HG02588 (cell line): Measurements from ENCODE around the gene SPON2.

Experiments used
- ATAC-seq: cut with Tn5 transposase; IDR thresholded peaks from one replicate; pipeline ENCODE4 v1.9.1; 2021; ENCODE audit warnings: mild to moderate bottlenecking, moderate library complexity; ENCODE audit not compliant: unreplicated experiment

The SPON2 gene

DNA sequence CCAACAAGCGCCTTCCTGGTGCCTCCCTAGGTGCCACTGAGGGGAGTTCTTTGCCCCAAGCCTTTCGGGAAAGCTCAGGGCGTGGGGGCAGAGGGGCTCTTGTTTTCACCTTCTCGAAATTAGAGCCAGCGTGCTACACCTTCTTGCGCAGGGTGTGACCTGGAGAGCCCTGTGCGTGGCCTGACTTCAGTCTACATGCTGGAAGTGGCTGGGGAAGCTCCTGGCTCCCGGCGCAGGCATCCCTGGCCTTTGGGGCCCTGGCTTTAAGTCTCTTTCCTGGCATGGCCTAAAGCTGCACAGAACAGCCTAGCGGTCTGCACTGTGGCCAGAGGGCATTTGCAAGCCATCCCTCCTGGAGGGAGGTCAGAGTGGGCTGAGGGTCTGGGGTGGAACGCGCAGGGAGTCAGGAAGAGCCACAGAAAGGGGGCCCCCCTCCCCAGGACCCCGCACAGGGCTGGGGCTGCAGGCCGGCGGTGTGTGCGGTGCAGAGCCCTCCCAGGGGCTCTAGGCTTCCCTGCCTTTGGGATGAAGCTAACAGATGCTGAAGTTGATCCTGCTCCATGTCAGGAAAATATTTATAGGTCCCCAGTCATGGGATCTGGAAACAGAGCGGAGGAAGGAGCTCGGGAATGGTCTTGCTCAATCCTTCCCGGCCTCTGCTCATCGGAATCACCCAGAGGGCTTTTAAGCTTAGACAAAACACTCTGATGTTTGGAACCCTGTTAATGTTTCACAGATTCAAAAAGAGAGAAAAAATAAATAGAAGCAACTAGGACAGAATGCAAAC lies 781 bp upstream of the SPON2 start:
- no peak for ATAC-seq

DNA sequence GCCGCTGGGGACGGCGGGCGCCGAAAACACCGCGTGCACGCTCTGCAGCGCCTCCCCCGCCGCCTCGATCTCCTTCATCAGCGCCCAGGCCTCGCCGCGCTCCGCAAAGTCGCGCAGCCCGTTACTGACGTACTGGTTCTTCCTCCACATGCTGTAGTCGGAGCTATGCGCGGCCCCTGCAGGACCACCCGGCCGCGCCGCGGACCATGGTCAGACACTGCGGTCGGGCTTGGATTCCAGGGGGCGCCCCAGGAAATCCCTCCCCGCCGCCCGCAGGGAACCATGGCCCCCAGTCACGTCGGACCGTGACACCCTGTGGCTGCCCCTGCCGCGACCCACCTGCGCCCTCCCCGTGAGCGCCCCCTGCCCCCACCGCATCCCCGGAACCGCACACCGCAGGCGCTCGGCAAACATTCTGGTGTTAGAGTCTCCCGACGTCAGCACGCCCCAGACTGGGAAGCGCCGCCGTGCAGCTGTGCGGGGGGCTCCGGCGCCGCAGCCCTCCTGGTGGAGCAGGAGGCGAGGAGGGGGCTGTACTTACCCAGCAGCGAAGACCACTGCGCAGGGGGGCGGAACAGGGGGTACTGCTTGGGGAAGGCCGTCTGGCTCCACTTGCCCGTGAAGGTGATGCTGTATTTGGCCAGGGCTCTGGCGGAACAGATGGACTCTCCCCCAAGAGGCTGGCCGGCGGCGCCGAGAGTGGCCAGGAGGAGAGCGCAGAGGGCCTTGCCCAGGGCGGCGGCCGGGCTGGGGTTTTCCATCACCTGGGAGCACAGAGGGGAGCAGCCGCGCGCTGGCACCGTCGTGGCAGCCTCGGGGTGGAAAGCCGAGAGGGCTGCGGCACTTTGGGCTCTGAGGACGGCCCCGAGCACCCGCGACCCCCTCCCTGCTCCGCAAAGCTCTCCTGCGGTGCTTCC lies 814 bp downstream of the SPON2 start:
- ATAC-seq = no peak

DNA sequence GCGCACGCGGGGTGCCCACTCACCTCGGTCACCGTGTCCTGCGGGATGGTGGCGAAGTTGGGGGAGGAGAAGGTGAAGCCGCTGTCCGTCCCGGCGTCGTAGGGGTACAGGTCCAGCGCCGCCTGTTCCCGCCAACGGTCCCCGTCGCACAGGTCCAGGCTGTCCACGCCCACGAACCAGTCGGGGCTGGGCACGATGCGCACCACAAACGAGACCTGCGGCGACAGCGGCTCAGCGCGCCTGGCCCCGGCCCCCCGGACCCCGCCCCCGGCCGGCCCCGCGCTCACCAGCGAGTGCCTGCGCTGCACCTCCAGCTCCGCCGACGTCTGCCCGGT lies 1.4 kb downstream of the SPON2 start:
- no peak for ATAC-seq

DNA sequence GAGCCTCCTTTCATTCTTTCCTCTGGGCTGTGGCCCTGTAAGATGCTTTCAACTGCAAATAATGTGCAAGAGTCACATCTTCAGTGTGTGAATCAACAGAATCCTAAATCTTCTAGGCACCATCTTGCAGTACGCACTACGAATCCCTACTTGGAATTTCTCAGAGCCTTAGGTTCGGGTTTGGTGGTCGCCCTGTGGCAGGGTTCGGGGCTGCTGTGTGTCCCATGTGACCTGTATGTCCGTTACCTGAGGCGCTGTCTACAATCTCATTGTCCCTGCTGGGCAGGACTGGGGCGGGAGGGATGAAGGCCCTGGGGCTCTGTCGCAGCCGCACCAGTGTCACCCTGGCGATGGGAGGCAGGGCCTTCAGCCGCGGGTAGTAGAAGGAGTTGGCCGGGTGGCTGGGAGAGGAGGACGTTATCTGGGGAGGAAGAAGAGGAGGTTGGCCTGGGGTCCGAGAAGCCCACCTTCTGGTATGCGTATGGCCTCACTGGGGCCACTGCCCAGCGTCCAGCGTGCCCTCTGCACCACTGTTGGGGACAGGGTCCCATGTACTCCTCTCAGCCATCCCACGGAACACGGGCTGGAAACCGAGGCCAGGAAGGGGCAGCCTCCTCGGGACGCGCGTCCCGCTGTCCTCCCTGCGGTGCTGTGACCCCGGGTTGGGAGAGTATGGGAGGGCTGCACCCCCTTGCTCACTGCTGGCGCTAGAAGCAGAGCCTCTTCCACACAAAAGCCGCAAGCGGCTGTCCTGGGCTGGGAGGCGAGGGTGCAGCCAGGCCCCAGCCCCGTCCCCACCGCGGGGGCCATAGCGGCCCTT lies 2.0 kb downstream of the SPON2 start:
- ATAC-seq = no peak

DNA sequence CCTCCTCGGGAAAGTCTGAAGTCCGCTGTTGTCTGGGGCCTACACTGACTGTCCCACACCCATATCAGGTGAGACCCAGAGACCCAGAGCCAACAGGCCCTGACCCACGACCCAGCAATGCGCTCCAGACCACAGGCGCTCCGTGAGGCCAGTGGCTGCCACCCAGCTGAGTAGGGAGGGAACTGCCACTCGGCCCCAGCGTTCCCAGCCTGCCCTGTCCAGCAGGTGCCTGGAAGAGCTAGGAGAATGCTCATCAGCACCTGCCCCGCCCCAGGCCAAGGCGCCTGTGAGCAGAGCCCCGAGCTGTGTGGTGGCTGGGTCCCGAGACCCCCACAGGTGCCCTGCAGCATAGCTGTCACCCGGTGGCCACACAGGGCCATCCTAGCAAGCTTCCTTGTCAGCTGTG lies 2.7 kb downstream of the SPON2 start:
- no peak for ATAC-seq

DNA sequence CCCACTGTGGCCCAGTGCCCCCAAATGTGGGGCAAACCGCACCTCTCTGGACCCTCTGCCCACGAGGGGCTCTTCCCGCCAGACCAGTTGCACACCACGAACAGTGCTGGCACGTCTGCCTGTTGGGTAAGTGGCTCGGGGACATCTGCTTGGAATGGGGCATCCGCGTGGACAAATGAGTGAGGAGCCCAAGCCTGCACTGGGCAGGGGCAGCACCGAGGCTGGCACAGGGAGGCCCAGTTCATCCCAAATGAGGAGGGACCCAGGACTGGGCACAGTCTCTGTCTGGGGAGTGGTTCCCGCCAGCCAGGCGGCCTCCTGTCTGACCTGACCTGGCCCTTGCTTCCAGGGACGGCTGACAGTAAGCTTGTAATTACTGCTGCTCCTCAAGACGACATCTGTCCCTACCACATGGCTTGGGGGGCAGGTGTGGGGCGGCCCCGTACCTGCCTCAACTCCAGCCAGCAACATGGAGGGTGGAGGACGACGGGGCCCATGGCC lies 3.2 kb downstream of the SPON2 start:
- ATAC-seq = no peak

DNA sequence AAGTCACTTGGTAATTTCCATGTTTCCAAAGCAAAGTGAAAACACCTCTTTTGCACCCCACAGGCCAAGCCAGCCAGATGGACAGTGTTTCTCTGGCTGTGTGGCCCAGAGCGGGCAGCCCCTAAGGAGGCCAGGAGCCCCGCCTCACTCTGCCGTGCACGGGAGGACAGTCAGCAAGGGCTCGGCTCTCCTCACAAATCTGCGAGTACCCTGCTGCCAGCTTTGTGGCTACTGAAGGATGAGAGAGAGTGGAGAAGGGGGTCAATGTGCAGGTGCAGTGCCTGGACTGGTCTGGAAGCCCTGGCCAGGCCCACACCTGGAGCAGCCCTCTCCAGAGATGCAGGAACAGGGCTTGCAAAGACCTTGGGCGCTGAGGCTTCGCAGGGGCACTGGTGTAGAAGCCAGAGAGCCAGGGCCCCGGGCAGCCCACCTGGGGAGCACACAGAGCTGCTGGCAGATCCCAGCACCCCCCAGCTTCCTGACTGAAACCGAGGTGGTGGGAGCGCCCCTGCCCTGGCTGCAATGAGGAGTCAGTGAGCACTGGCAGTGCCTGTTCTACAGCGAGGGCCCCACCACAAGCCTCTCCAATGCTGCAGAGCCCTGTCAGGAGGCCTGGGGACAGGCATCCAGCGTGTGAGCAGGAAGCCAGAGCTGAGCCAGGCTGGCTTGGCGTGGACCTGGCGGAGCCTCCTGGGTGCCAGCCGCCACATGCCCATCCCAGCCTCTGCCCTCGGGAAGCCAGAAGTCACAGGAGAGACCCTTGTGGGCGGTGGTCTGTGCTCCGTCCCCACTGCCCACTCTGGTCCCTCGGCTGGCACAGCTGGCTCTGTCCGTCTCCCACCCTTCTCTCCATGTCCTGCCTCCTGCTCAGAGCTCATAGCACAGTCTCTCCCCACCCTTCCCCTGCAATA lies 3.9 kb downstream of the SPON2 start:
- ATAC-seq = no peak

DNA sequence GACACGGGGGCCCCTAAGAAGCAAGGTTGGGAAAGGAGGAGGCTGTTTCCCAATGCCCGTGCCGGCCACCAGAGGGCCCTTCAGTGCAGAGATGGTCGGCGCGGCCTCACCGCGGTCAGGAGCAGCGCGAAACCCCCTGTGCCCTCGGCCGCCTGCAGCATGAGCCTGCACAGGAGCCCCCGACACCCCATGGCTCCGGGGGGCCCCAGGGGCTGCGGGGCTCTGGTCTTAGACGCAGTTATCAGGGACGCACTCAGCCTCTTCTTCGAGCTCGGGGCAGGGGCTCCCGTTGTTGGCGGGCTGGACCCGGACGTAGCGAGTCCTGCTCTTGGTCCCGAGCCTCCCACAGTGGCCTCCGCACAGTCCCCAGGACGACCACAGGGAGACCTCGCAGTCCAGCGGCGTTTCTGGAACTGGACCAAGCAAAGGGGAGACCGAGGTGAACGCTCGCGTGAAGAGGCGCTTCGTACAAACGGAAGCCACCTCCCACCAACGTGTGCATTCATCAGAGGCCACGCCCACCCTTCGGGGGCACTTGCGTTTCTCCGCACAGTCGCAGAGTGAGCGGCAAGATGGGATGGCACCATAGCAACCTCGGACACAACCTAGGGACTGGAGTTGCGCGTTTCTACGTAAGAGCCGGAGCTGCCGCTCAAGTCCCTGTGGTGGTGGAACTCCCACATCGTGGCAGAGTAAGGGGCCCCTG lies 5.0 kb downstream of the SPON2 start:
- peak; percentile 82 for ATAC-seq

DNA sequence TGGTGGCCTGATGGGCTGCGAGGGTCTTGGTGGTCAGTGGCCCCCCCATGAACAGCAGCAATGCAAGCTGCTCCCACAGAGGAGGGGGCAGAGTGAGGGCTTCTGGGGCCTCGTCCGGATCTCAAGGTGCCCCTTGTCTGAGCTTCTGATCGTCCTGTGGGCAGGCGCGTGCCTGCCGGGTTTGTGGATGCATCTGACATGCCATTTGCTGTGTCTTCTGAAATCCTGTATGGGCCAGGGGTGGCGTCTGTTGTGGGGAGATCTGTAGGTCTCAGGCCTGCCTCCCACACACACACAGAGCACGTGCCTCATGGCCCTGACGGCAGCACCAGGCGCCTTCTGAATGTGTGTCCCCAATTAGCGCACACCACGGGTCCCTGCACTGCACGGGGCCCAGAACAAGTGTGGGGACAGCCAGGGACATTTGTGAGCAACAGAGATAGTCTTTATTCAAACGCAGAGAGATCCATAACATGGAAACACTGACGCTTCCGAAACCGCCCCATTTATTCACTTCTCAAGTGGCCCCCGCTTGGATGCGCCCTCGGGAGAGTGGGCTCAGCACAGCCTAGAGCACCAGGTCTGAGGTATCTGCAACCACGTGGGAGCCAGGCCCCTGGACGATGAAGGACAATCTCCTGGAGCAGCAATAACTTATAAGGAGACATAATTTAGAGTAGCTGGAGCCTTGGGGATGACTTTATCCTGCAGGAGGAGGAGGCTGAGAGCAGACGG lies 5.7 kb downstream of the SPON2 start:
- ATAC-seq = no peak

DNA sequence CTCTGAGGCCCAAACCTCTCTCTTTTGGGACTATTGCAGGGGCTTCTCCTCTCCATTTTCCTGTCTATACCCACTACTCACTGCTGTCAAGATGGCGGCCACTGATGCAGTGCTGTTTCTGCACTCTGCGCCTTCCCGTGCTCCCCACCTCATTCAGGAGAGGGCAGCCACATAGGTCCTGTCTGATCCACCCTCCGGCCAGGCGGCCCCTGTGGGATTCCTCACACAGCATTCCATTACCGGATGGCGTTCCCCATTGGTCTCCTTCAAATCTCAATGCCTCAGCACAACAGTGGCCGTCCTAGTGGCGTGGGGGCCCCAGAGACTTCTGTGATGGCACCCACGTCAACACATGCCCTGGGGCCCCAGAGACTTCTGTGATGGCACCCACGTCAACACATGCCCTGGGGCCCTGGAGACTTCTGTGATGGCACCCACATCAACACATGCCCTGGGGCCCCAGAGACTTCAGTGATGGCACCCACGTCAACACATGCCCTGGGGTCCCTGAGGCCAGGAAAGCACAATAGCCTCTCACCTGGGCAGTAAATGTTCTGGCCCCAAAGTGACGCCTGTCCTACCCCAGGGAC lies 7.3 kb downstream of the SPON2 start:
- no peak for ATAC-seq

DNA sequence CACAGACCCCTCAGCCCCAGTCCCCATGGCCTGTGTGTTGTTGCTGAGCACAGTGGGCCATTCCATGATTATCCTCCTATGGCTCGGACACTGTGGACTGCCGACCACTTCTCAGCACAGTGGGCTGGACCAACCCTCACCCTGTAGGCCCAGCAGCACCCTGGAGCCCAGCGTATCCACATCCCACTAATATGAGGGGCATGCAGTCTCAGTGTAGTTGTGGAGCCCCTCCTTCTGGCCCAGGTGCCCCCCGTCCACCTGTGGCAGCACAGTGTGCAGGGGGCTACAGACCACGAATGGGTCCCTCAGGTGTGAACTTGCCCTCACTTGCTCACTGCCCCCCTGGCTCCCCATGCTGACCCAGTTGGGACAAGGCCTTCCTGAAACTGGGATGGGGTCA lies 7.9 kb downstream of the SPON2 start:
- ATAC-seq = no peak

DNA sequence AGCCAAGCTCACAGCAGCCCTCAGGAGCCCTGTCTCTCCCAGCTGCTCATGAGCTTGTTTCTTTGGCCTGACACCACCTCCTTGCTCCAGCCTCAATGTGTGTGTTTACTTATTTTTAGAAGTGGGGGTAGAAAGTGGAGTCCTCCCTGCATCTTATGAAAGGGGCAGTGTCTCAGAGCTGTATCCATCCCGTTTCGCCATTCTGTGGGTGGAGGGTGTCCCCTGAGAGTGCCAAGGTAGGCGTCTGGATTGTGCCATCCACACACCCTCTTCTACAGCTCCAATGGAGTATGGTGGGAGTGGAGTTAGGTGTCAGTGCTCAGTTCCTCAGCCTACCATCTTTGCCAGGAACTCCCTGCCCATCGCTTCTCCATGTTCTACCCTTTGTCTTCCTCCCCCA lies 8.3 kb downstream of the SPON2 start:
- ATAC-seq = no peak

DNA sequence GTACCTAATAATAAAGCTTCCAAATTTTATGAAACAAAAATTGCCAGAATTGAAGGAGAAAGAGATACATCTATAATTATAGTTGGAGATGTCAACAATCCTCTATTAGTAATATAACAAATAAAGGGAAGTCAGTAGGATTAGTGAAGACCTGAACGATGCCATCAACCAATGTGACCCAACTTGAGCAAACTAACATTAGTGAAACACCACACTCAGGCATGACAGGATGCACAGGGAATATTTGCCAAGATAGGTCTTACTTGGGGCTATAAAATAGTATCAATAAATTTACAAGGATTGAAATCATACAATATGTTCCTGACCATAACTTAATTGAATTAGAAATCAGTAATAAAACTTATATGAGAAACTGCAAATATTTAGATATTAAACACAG lies 12.0 kb downstream of the SPON2 start:
- no peak for ATAC-seq

DNA sequence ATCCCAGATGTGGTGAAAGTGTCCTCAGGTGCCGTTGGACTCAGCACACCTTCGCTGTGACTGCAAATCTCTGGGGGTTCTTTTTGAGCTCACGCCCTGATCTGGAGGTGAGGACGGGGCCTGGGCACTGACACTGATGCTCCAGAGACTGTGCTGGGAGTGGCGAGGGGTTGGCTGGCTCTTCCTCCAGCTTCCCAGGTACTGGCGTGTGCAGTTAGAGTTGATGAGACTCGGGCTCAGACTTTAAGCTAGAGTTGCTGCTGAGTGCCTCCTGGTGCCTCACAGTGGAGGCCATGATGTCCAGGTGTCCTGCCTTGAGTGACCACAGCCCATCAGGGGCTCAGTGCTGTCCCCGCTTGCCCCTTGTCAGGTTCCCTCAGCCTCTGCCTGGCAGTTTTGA lies 16.3 kb downstream of the SPON2 start:
- no peak for ATAC-seq

DNA sequence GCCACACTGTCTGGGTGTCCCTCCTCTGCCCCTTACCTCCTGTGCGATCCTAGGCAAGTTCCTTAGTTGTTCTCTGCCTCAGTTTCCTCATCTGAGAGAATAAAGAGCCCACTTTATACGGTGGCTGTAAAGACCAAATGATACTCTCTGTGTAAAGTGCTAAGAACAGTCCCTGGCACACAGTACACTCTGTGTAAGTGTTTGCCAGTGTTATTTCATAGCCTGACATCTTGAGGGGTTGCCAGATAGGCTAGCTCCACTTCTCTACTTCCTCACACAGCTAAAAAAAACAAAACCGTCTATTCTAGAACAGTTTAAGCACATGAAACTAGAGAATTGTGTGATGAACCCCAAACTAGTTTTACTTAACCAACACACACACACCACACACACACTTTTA lies 17.1 kb downstream of the SPON2 start:
- no peak for ATAC-seq

DNA sequence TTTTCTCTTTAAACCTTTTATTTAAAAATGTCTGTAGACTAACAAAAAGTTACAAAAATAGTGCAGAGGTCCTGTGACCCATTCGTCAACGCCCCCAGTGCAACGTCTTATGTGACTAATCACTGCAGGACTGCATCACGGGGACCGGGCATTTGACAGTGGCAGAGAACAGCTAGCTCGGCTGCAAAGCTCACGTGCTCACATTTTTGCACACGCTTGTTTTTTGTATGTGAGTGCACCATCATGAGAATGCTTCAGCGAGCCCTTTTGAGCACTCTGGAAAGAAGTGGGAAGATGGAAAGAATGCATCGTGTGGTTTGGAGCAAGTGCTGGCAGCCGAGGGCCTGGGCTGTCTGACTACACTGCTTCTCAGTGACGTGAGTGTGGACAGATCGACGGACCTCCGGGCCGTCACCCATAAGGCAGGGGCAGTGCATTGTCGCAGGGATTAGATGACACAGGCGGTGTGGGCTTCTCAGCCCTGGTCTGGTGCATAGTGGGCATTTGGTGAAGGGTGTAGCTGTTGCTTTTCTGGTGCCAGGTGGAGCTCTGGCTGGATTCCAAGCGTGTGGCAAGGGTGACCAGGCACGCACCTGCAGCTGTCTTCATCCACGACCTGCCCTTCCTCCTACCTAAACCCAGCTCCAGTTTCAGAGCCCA lies 17.7 kb downstream of the SPON2 start:
- ATAC-seq = no peak

DNA sequence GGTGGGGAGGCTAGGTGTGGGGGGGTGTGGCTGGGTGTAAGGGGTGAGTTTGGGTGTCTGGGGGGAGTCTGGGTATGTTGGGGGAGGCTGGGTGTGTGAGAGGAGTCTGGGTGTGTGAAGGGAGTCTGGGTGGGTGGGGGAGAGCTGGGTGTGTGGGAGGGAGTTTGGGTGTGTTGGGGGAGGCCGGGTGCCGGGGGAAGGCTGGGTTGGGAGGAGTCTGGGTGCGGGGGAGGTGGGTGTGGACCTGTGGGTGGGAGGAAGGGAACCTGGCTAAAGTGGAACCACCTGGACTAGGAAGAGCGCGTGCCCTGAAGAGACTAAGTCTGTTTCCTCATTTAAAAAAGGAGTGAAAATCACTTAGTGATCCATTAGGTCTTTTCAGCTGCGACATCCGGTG lies 18.3 kb downstream of the SPON2 start:
- no peak for ATAC-seq

DNA sequence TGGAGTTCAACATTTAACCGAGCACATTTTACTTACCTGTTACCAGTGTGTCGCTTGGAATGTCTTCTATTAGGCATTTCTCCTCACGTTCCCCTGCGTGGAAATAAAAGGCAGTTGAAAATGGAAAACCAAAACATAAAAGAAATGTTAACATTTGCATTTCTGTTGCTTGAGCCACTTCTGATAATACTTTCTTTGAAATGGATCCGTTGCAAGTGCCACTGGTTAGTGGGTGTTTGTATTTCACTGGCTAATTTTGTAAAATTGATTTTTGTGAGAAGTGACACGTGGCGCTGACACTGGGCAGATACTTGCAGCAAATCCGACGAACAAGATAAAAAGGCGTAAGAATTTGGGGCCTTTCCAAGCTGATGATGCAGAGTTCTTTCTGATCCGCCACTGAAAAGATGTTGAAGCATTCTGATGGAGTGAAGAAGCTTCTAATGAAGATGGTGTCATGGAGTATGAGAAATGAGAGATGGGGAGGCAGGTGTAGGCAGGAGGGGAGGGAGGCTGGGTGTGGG lies 18.8 kb downstream of the SPON2 start:
- ATAC-seq = no peak
